ENCODE data around the gene L3MBTL3. TPM values are rescaled to one million over a fixed set of nuclear protein-coding genes. Genes with fewer than 3 reads are reported as not detected.
A peak's percentile ranks its signal among the peaks of the same experiment; 100 is the strongest.
"Not testable (repeated sequence)": the region's sequence is repeated elsewhere in the genome, so short reads cannot be mapped to it uniquely, and the experiment has no call there.

Gene L3MBTL3
- total RNA-seq, 2 experiments from 2014 or later, result 29.0 to 30.1 TPM

DNA sequence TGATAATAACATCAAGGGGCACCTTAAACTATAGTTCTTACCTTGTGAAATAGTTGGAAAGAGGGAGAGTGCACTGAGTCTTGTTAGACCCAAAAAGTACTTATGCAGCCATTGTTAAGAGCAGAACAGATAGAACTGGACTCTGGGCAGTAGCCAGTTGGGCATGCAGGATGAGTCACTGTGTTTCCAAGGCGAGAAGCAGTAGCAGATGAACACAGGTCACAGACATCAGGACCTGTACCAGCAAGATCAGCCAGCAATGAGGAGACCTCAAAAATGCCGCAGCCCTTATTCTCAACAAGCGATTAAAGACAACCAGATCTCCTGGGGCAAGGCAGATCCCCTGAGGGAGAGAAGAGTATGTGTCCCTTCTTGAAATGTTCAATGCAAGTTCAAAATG lies 125.3 kb downstream of the L3MBTL3 start:
- Mint-ChIP-seq H3K27ac (peak overlapping the region; percentile 47), H3K4me1 (ENCODE audit: low read depth) (peaks cover 46% of the 10 kb centered on the region), H3K36me3 (ENCODE audit: low read depth) (peaks cover 91% of the 10 kb centered on the region), H3K27me3 (no peaks in the 10 kb centered on the region), H3K9me3 (no peaks in the 10 kb centered on the region), H3K4me3 (no peak overlapping the region)
- Histone ChIP-seq H3K27ac (ENCODE audit: low read depth in 1 of 2, low read length in 2 of 2) (no peak overlapping the region), H3K4me3 (ENCODE audit: low read length) (no peak overlapping the region), H3K27me3 (ENCODE audit: control insufficient read depth in 1 of 2, insufficient read depth in 2 of 2, low read length in 2 of 2) (no peaks in the 10 kb centered on the region), H3K9me3 (ENCODE audit: control insufficient read depth in 1 of 2, insufficient read depth in 1 of 2, low read length in 2 of 2) (no peaks in the 10 kb centered on the region), H3K36me3 (ENCODE audit: insufficient read depth, low read length) (peaks cover 56% of the 10 kb centered on the region), H3K4me1 (ENCODE audit: insufficient read depth, low read length) (no peaks in the 10 kb centered on the region)
- DNase-seq, result no peak
- TF ChIP-seq, protein P1, sequence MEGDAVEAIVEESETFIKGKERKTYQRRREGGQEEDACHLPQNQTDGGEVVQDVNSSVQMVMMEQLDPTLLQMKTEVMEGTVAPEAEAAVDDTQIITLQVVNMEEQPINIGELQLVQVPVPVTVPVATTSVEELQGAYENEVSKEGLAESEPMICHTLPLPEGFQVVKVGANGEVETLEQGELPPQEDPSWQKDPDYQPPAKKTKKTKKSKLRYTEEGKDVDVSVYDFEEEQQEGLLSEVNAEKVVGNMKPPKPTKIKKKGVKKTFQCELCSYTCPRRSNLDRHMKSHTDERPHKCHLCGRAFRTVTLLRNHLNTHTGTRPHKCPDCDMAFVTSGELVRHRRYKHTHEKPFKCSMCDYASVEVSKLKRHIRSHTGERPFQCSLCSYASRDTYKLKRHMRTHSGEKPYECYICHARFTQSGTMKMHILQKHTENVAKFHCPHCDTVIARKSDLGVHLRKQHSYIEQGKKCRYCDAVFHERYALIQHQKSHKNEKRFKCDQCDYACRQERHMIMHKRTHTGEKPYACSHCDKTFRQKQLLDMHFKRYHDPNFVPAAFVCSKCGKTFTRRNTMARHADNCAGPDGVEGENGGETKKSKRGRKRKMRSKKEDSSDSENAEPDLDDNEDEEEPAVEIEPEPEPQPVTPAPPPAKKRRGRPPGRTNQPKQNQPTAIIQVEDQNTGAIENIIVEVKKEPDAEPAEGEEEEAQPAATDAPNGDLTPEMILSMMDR (IDR thresholded peaks at IDR 0.05), result no peak
- intact Hi-C loops (cut with DNase I, micrococcal nuclease), result no loop called here
- ChIA-PET POLR2A (interaction anchor here (1.0 kb wide), 1 partner anchor 73 kb away, joined by 3 read pairs; no protein-coding TSS in a partner anchor), CTCF (no interaction called here)
- no peak for ATAC-seq (ENCODE audit: poor library complexity)

DNA sequence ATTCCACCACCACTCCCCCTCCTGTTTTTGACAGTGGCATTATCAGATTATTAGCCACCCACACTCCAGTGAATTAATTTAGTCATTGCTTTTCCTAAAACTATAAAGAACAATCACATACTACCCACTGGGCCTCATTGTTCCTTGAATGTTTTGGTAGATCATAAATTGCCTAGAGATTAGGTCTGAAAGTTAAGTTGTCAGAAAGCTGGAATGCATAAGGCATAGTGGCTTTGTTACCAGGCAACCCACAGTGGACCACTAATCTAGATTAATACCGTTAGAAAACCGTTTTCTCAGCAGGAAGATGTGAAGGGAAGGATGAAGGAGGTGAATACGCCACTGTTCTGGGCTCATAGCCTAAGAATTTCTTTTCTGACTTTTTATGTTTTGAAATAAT lies 128.7 kb downstream of the L3MBTL3 start:
- no peaks in the 10 kb centered on the region for H3K9me3 ChIP-seq (ENCODE audit: control insufficient read depth in 1 of 2, insufficient read depth in 1 of 2, low read length in 2 of 2)
- intact Hi-C loops (cut with DNase I, micrococcal nuclease), result no loop called here
- peaks cover 20% of the 10 kb centered on the region for H3K4me1 Mint-ChIP-seq (ENCODE audit: low read depth)
- DNase-seq (no peak), ATAC-seq (ENCODE audit: poor library complexity) (no peak)
- no peak overlapping the region for H3K27ac ChIP-seq (ENCODE audit: low read depth in 1 of 2, low read length in 2 of 2)
- peaks cover 92% of the 10 kb centered on the region for H3K36me3 Mint-ChIP-seq (ENCODE audit: low read depth)
- H3K27me3 Mint-ChIP-seq, result no peaks in the 10 kb centered on the region
- POLR2A ChIA-PET, result no interaction called here
- peaks cover 55% of the 10 kb centered on the region for H3K36me3 ChIP-seq (ENCODE audit: insufficient read depth, low read length)
- H3K9me3 Mint-ChIP-seq, result no peaks in the 10 kb centered on the region
- H3K4me3 Mint-ChIP-seq, result no peak overlapping the region
- peak overlapping the region; percentile 39 for H3K27ac Mint-ChIP-seq
- TF ChIP-seq, protein P1 (IDR thresholded peaks at IDR 0.05), result no peak
- no peak overlapping the region for H3K4me3 ChIP-seq (ENCODE audit: low read length)
- H3K4me1 ChIP-seq (ENCODE audit: insufficient read depth, low read length), result no peaks in the 10 kb centered on the region
- CTCF ChIA-PET, result no interaction called here
- H3K27me3 ChIP-seq (ENCODE audit: control insufficient read depth in 1 of 2, insufficient read depth in 2 of 2, low read length in 2 of 2), result no peaks in the 10 kb centered on the region

DNA sequence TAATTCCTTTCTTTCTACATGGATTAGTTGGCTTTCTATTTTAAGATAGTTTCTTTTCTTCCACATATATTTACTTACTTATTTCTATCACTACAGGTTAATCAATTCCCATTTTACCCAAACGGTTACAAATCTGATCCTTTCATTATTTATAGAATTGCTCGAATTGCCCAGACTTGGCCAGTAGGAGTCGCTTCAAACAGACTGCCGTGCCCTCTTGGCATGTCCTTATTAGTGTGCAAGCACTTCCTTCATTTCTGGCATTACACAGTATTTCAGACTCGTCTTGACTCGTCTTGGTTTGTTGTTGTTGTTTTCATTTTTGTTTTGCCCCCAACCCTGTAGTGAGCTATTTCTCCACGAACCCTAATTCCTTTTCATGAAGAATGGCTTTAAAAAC lies 129.8 kb downstream of the L3MBTL3 start:
- ATAC-seq (ENCODE audit: poor library complexity), result peak; percentile 44
- no peaks in the 10 kb centered on the region for H3K9me3 Mint-ChIP-seq
- H3K27ac Mint-ChIP-seq, result peak overlapping the region; percentile 37
- no peak overlapping the region for H3K4me3 ChIP-seq (ENCODE audit: low read length)
- H3K4me1 ChIP-seq (ENCODE audit: insufficient read depth, low read length), result no peaks in the 10 kb centered on the region
- POLR2A ChIA-PET, result interaction anchor here (0.6 kb wide), 1 partner anchor 446 kb away, joined by 3 read pairs; no protein-coding TSS in a partner anchor
- H3K4me3 Mint-ChIP-seq, result no peak overlapping the region
- H3K27me3 ChIP-seq (ENCODE audit: control insufficient read depth in 1 of 2, insufficient read depth in 2 of 2, low read length in 2 of 2), result no peaks in the 10 kb centered on the region
- H3K27me3 Mint-ChIP-seq, result no peaks in the 10 kb centered on the region
- peaks cover 88% of the 10 kb centered on the region for H3K36me3 Mint-ChIP-seq (ENCODE audit: low read depth)
- intact Hi-C loops (cut with DNase I, micrococcal nuclease), result no loop called here
- CTCF ChIA-PET, result no interaction called here
- no peak overlapping the region for H3K27ac ChIP-seq (ENCODE audit: low read depth in 1 of 2, low read length in 2 of 2)
- peaks cover 11% of the 10 kb centered on the region for H3K4me1 Mint-ChIP-seq (ENCODE audit: low read depth)
- TF ChIP-seq, protein P1 (IDR thresholded peaks at IDR 0.05), result no peak
- H3K9me3 ChIP-seq (ENCODE audit: control insufficient read depth in 1 of 2, insufficient read depth in 1 of 2, low read length in 2 of 2), result no peaks in the 10 kb centered on the region
- peaks cover 55% of the 10 kb centered on the region for H3K36me3 ChIP-seq (ENCODE audit: insufficient read depth, low read length)
- DNase-seq, result peak in 5 of 14 experiments; percentile 15 to 43 (median 33)

DNA sequence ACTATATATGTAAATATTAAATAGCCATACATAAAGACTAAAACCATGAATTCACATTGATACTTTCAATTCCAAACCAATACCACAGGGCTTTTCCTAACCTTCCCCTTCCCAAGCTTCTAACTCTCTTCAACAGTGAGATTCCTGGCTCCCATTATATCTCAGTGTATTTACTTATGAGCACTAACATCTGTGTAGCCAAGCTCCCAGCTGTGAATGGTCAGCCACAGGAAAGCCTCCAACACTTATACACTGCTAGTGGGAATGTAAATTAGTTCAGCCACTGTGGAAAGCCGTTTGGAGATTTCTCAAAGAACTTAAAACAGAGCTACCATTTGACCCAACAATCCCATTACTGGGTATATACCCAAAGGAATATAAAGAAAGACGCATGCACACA lies 130.6 kb downstream of the L3MBTL3 start:
- ATAC-seq (ENCODE audit: poor library complexity); H3K9me3 Mint-ChIP-seq; CTCF ChIA-PET; H3K27me3 ChIP-seq (ENCODE audit: control insufficient read depth in 1 of 2, insufficient read depth in 2 of 2, low read length in 2 of 2); H3K4me1 ChIP-seq (ENCODE audit: insufficient read depth, low read length); DNase-seq; H3K27ac Mint-ChIP-seq; H3K9me3 ChIP-seq (ENCODE audit: control insufficient read depth in 1 of 2, insufficient read depth in 1 of 2, low read length in 2 of 2); H3K27ac ChIP-seq (ENCODE audit: low read depth in 1 of 2, low read length in 2 of 2); H3K4me1 Mint-ChIP-seq (ENCODE audit: low read depth); H3K4me3 Mint-ChIP-seq; H3K27me3 Mint-ChIP-seq; H3K4me3 ChIP-seq (ENCODE audit: low read length); intact Hi-C loops (cut with DNase I, micrococcal nuclease): not testable (repeated sequence)
- peaks cover 83% of the 10 kb centered on the region for H3K36me3 Mint-ChIP-seq (ENCODE audit: low read depth)
- POLR2A ChIA-PET, result interaction anchor here (1.1 kb wide), 1 partner anchor 66 kb away, joined by 3 read pairs; no protein-coding TSS in a partner anchor
- H3K36me3 ChIP-seq (ENCODE audit: insufficient read depth, low read length), result peaks cover 53% of the 10 kb centered on the region

Measured in CD4-positive, alpha-beta T cell (primary cell).